HEK293T (cell line): ENCODE results near the gene DNAH9.
A peak's percentile ranks its signal among the peaks of the same experiment; 100 is the strongest.

Experiments used
- CTCF ChIA-PET: fragments of 350-600 bp; formaldehyde crosslinking; extraction: SDS; loops from one replicate; lab custom pipeline; 2021; ENCODE audit warnings: antibody characterized with exemption, inconsistent platforms; lab: Yijun Ruan, JAX
- POLR2A ChIA-PET: fragments of 350-600 bp; formaldehyde crosslinking; extraction: SDS; loops from one replicate; lab custom pipeline; 2020; ENCODE audit warnings: antibody characterized with exemption, inconsistent platforms; lab: Yijun Ruan, JAX
- DNase-seq: peaks from one replicate; pipeline ENCODE4 v3.0.0; 2012; ENCODE audit warnings: mixed read lengths; ENCODE audit errors: extremely low spot score
- ARNT ChIP-seq: fragments of 450-650 bp; IDR thresholded peaks from 2 replicates; pipeline ENCODE4 v1.6.1; 2017; ENCODE audit warnings: mild to moderate bottlenecking
- BHLHE40 ChIP-seq: fragments of 450-650 bp; IDR thresholded peaks from 2 replicates; pipeline ENCODE4 v1.6.1; 2016; ENCODE audit warnings: mild to moderate bottlenecking, moderate library complexity, borderline replicate concordance
- CTBP1 ChIP-seq: fragments of 450-650 bp; IDR thresholded peaks from 2 replicates; pipeline ENCODE4 v1.6.1; 2016; ENCODE audit warnings: borderline replicate concordance
- ELF4 ChIP-seq: fragments of 450-650 bp; IDR thresholded peaks from 2 replicates; pipeline ENCODE4 v1.6.1; 2017; ENCODE audit warnings: antibody characterized with exemption
- FOXA1 ChIP-seq: fragments of 450-650 bp; IDR thresholded peaks from 2 replicates; pipeline ENCODE4 v1.6.1; 2016; ENCODE audit warnings: mild to moderate bottlenecking
- FOXK2 ChIP-seq: fragments of 450-650 bp; IDR thresholded peaks from 2 replicates; pipeline ENCODE4 v1.6.1; 2016; ENCODE audit warnings: mild to moderate bottlenecking
- FOXM1 ChIP-seq: fragments of 450-650 bp; IDR thresholded peaks from 2 replicates; pipeline ENCODE4 v1.6.1; 2017; ENCODE audit warnings: mild to moderate bottlenecking, borderline replicate concordance
- HDGF ChIP-seq: fragments of 450-650 bp; IDR thresholded peaks from 2 replicates; pipeline ENCODE4 v1.6.1; 2017; ENCODE audit warnings: antibody characterized with exemption, borderline replicate concordance
- L3MBTL2 ChIP-seq: fragments of 450-650 bp; conservative IDR thresholded peaks from 2 replicates; pipeline ENCODE4 v1.6.1; 2016; ENCODE audit warnings: mild to moderate bottlenecking
- LEF1 ChIP-seq: fragments of 450-650 bp; IDR thresholded peaks from 2 replicates; pipeline ENCODE4 v1.6.1; 2017; ENCODE audit warnings: mild to moderate bottlenecking, borderline replicate concordance
- NFRKB ChIP-seq: fragments of 450-650 bp; IDR thresholded peaks from 2 replicates; pipeline ENCODE4 v1.6.1; 2016; ENCODE audit warnings: mild to moderate bottlenecking, moderate library complexity
- PKNOX1 ChIP-seq: fragments of 450-650 bp; IDR thresholded peaks from 2 replicates; pipeline ENCODE4 v1.6.1; 2016
- SP1 ChIP-seq: fragments of 450-650 bp; IDR thresholded peaks from 2 replicates; pipeline ENCODE4 v1.6.1; 2017
- SUZ12 ChIP-seq: fragments of 450-650 bp; IDR thresholded peaks from 2 replicates; pipeline ENCODE4 v1.6.1; 2016; ENCODE audit warnings: mild to moderate bottlenecking
- TARDBP ChIP-seq: fragments of 450-650 bp; IDR thresholded peaks from 2 replicates; pipeline ENCODE4 v1.6.1; 2016
- ZNF384 ChIP-seq: fragments of 450-650 bp; IDR thresholded peaks from 2 replicates; pipeline ENCODE4 v1.6.1; 2016

The DNAH9 gene

GRCh38 chr17:11986179-11986941 lies 388.1 kb downstream of the DNAH9 start:
- TF ChIP-seq HDGF (no peak), TARDBP (no peak), L3MBTL2 (no peak), LEF1 (no peak), FOXA1 (no peak), SUZ12 (no peak), SP1 (no peak), BHLHE40 (no peak), ARNT (no peak), FOXK2 (no peak), ZNF384 (no peak), FOXM1 (no peak), CTBP1 (no peak)
- CTCF ChIA-PET: interaction anchor here (0.6 to 1.1 kb wide), 3 partner anchors 8 to 222 kb away, joined by 3 to 7 read pairs (median 3); partner anchors contain the start of gene ZNF18
- no peak for DNase-seq
- POLR2A ChIA-PET: interaction anchor here (2.9 kb wide), 1 partner anchor 11 kb away, joined by 10 read pairs; the partner anchor contains the start of gene ZNF18

GRCh38 chr17:11986942-11987329 lies 388.7 kb downstream of the DNAH9 start:
- peak; percentile 30 for DNase-seq
- no peak for TF ChIP-seq ELF4
- no peak for TF ChIP-seq FOXK2
- no peak for TF ChIP-seq L3MBTL2
- no peak for TF ChIP-seq PKNOX1
- no peak for TF ChIP-seq FOXM1
- TF ChIP-seq ZNF384: no peak
- TF ChIP-seq FOXA1: no peak
- TF ChIP-seq LEF1: no peak
- TF ChIP-seq ARNT: no peak
- TF ChIP-seq CTBP1: no peak
- TF ChIP-seq NFRKB: no peak
- no peak for TF ChIP-seq SUZ12
- no peak for TF ChIP-seq HDGF
- no peak for TF ChIP-seq TARDBP
- TF ChIP-seq SP1: no peak
- no peak for TF ChIP-seq BHLHE40
- CTCF ChIA-PET: interaction anchor here (0.6 to 1.1 kb wide), 3 partner anchors 9 to 222 kb away, joined by 3 to 7 read pairs (median 3); partner anchors contain the start of gene ZNF18
- POLR2A ChIA-PET: interaction anchor here (2.9 kb wide), 1 partner anchor 10 kb away, joined by 10 read pairs; the partner anchor contains the start of gene ZNF18

- TF ChIP-seq HDGF (no peak), ZNF384 (no peak), BHLHE40 (no peak), TARDBP (no peak), L3MBTL2 (no peak), SUZ12 (no peak), FOXK2 (no peak), SP1 (no peak), NFRKB (no peak), FOXM1 (no peak), LEF1 (no peak), PKNOX1 (no peak), CTBP1 (no peak), FOXA1 (no peak), ELF4 (no peak)
- ChIA-PET POLR2A (interaction anchor here (0.6 kb wide), 1 partner anchor 1014 kb away, joined by 4 read pairs; no protein-coding TSS in a partner anchor), CTCF (no interaction called here)
- DNase-seq: no peak
These were observed 392.2 kb downstream of the DNAH9 start for GRCh38 chr17:11990363-11990983.

- TF ChIP-seq NFRKB (no peak), L3MBTL2 (no peak), SUZ12 (no peak), FOXK2 (no peak), FOXM1 (no peak), PKNOX1 (no peak), FOXA1 (no peak)
- ChIA-PET POLR2A (no interaction called here), CTCF (no interaction called here)
- no peak for DNase-seq
These were observed 393.2 kb downstream of the DNAH9 start for GRCh38 chr17:11991461-11991860.

- no peak for TF ChIP-seq ARNT
- TF ChIP-seq SP1: no peak
- TF ChIP-seq PKNOX1: no peak
- TF ChIP-seq L3MBTL2: no peak
- no peak for TF ChIP-seq LEF1
- no peak for TF ChIP-seq ELF4
- TF ChIP-seq SUZ12: no peak
- TF ChIP-seq FOXM1: no peak
- DNase-seq: peak; percentile 31
- ChIA-PET POLR2A (interaction anchor here (0.6 to 4.1 kb wide), 27 partner anchors 9 to 1158 kb away, joined by 3 to 88 read pairs (median 5); partner anchors contain the start of genes ELAC2, MAP2K4 and PIRT), CTCF (interaction anchor here (2.2 kb wide), 1 partner anchor 10 kb away, joined by 7 read pairs; no protein-coding TSS in a partner anchor)
These were observed 398.5 kb downstream of the DNAH9 start for GRCh38 chr17:11996722-11997146.
